Keratinocyte (primary cell): ENCODE measurements around the gene OGT.
"Not testable (repeated sequence)": the region's sequence is repeated elsewhere in the genome, so short reads cannot be mapped to it uniquely, and the experiment has no call there.

Experiments used
- CTCF ChIP-seq, 3 experiments: IDR thresholded peaks in 1 of 3; conservative IDR thresholded peaks in 1 of 3; optimal IDR thresholded peaks in 1 of 3; 2 replicates in 2 of 3; 3 replicates in 1 of 3; pipeline versions ENCODE3 to v1.5.1; 2011; ENCODE audit warnings: low read length in 3 of 3, mild to moderate bottlenecking in 3 of 3, moderate library complexity in 2 of 3, control low read depth in 1 of 3, inconsistent platforms in 1 of 3; ENCODE audit not compliant: insufficient read depth in 2 of 3; ENCODE audit errors: extremely low read depth in 1 of 3
- EZH2 ChIP-seq: IDR thresholded peaks from one replicate; pipeline ENCODE4 v1.6.1; 2012; ENCODE audit warnings: inconsistent platforms, mild to moderate bottlenecking, low read length, moderate library complexity

- not testable (repeated sequence) for TF ChIP-seq CTCF (optimal IDR thresholded peaks at IDR 0.05 in 1 of 3, IDR thresholded peaks at IDR 0.05 in 1 of 3, conservative IDR thresholded peaks at IDR 0.05 in 1 of 3; ENCODE audit: extremely low read depth in 1 of 3, insufficient read depth in 2 of 3, low read length in 3 of 3); EZH2
Measured at GRCh38 chrX:71502080-71502479, 30.8 kb upstream of the OGT start.
